Heart right ventricle (tissue), 16 donors: ENCODE data around the gene COQ4. TPM values are rescaled to one million over a fixed set of nuclear protein-coding genes. Genes with fewer than 3 reads are reported as not detected.

Source experiments
- ATAC-seq, 8 donors: fragments of 200-7000 bp; cut with Tn5 transposase; one replicate each; pipeline ENCODE4 v1.9.1; 2020; ENCODE audit warnings: mild to moderate bottlenecking in 8 of 8, moderate library complexity in 8 of 8, moderate number of reproducible peaks in 1 of 8
- DNase-seq, 2 donors: peaks; one replicate each; pipeline ENCODE4 v3.0.0-alpha.2; 2020
- H3K27ac ChIP-seq, 10 donors: fragments of 200-600 bp; sonication (generic) in 2 of 10; one replicate each; pipeline versions ENCODE4 v1.5.0 to v1.8.0; 2020 to 2022; ENCODE audit warnings: mild to moderate bottlenecking in 3 of 10
- H3K27me3 ChIP-seq, 7 donors: fragments of 200-600 bp; one replicate each; pipeline ENCODE4 v1.8.0; 2021 to 2022; ENCODE audit warnings: mild to moderate bottlenecking in 2 of 7
- H3K36me3 ChIP-seq, 9 donors: fragments of 200-600 bp; sonication (generic) in 1 of 9; one replicate each; pipeline versions ENCODE4 v1.5.0 to v1.8.0; 2020 to 2022; ENCODE audit warnings: mild to moderate bottlenecking in 2 of 9
- H3K4me1 ChIP-seq, 9 donors: fragments of 200-600 bp; sonication (generic) in 1 of 9; one replicate each; pipeline versions ENCODE4 v1.5.0 to v1.8.0; 2020 to 2022; ENCODE audit warnings: mild to moderate bottlenecking in 4 of 9
- H3K4me3 ChIP-seq, 10 donors: fragments of 200-600 bp; sonication (generic) in 2 of 10; one replicate each; pipeline versions ENCODE4 v1.5.0 to v1.8.0; 2020 to 2022; ENCODE audit warnings: mild to moderate bottlenecking in 7 of 10, moderate library complexity in 2 of 10
- H3K9me3 ChIP-seq, 11 donors: fragments of 200-600 bp in 10 of 11; sonication (generic) in 2 of 11; one replicate each; pipeline versions ENCODE4 v1.5.0 to v1.8.0; 2013 to 2022; ENCODE audit warnings: mild to moderate bottlenecking in 2 of 11, control low read depth in 1 of 11, moderate library complexity in 1 of 11
- WGBS, 2 donors: extraction: QIAGEN DNeasy Blood & Tissue Kit; methylation state at CpG; one replicate each; pipeline ENCODE4 v1.1.7; 2013; ENCODE audit warnings: inconsistent platforms in 1 of 2; 5-methylcytosine and 5-hydroxymethylcytosine counted together
- intact Hi-C, 10 donors: fragments of 100-400 bp; cut with DNase I; formaldehyde crosslinking; loops; one replicate each; pipeline versions ENCODE4 v1.11.1 to v1.14.2; 2022
- long read RNA-seq, 3 donors: library from polyadenylated mRNA; unstranded; transcript quantifications; one replicate each; pipeline ENCODE4 v2.0.0, GENCODE V29; 2020 to 2021
- polyA plus RNA-seq, 2 donors: library from polyadenylated mRNA; stranded (reverse); fragments of 200-250 nt; gene quantifications; one replicate each; pipeline ENCODE4 v1.2.3, GENCODE V29; 2013
- total RNA-seq, 10 donors: library from RNA; stranded (reverse); fragmentation: NEBNext Ultra II Directional in 3 of 10; extraction: Animal tissue kit (Norgen Biotek cat#: 25700) in 3 of 10; gene quantifications; one replicate each; pipeline versions ENCODE4 v1.2.1 to v1.2.4, GENCODE V29; 2021 to 2023
- TF ChIP-seq, protein P1 (sequence below), 9 donors: fragments of 200-600 bp; sonication (generic) in 2 of 9; IDR thresholded peaks; one replicate each; pipeline versions ENCODE4 v1.5.0 to v1.8.0; 2021 to 2022; ENCODE audit warnings: antibody characterized with exemption in 9 of 9, mild to moderate bottlenecking in 5 of 9, moderate library complexity in 1 of 9
- donor health status: Arrhythmogenic right ventricular cardiomyopathy.
- donor health status: ischemic (EF 13 %, LVEDD 7.1; RV severe dilation, severe dysfunction).
- donor health status: healthy with polysubstance abuse.
- donor health status: DM: no; HTN: yes; CAD: no.
- donor health status: DM: no; HTN: no; CAD: no.
- donor health status: ischemic (EF 25% LVEDD 6.9; RV normal size, moderate dysfunction).
- donor health status: ischemic (EF 25% LVEDD 5.7; RV mildly dilated, moderate dysfunction).
- donor health status: healthy.
- donor health status: DM: yes; HTN: yes; CAD: no.
- donor health status: Ischemic cardiomyopathy.
- donor health status: ischemic (EF 35%, LVEDD 5.7; RV mildly dilated, moderate dysfunction).
- donor health status: nonischemic (EF 11% LVEDD 7.7; RV severe dilation, severe dysfunction).
- donor health status: DM: yes; HTN: yes; CAD: no.
- donor health status: PGD.
- donor health status: ischemic (EF 29% LVEDD 5.4; RV normal size, mild dysfunction).
- donor health status: nonischemic (EF 23%, LVEDD 6.1; RV moderate dilation, normal function).

COQ4 gene
- total RNA-seq = 10 to 100 TPM; 26.5 to 35.8 (median 30.0) TPM
- polyA plus RNA-seq = 10 to 100 TPM; 36.3 to 42.8 TPM
- long read RNA-seq, donor 1, transcript COQ4-201 (7 exons, 1,548 nt) = major isoform, 13 of 30 reads
- long read RNA-seq, donor 1, partial matches to known transcripts = 11 of 30 reads
- long read RNA-seq, donor 1, other reads (novel, unspliced or antisense) = 2 of 30 reads
- long read RNA-seq, donor 2, transcript COQ4-201 (7 exons, 1,548 nt) = major isoform, 22 of 41 reads
- long read RNA-seq, donor 2, partial matches to known transcripts = 10 of 41 reads
- long read RNA-seq, donor 2, other reads (novel, unspliced or antisense) = 3 of 41 reads
- long read RNA-seq, donor 3, transcript COQ4-201 (7 exons, 1,548 nt) = major isoform, 20 of 25 reads
- long read RNA-seq, donor 3, partial matches to known transcripts = 1 of 25 reads
- long read RNA-seq, donor 3, other reads (novel, unspliced or antisense) = 4 of 25 reads

DNA sequence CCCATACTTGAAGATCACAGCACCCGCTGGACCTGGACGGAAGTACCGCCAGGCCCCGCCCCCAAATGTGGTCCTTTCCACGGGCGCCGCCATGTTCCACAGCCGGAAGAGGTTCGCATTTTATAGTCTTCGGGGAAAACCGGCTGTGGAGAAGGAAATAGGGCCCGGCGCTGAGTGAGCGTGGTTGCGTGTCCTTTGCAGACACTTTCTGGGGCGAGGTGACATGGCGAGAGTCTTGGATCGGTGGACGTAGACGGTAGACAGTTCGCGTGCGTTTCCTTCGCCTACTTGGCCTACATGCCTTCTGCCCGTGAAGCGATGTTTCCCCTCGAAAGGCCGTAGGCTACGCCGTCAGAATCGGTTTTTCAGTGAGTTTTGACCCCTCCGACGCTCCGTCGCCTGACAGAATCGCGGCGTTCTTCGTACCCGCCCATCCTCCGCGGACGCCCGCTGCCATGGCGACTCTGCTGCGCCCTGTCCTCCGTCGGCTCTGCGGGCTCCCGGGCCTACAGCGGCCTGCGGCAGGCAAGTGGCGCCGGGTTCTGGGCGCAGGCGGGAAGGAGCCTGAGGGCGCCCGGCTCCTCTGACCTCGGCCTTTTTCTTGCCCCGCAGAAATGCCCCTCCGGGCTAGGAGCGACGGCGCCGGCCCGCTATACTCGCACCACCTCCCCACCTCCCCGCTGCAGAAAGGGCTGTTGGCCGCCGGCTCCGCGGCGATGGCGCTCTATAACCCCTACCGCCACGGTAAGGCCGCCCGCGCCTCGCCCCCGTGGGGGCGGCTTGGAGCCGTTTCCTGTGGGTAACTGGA is at the start of gene COQ4, which contains the start of gene TRUB2:
Gene COQ4, plus strand, starts transcription at position 436 of the 808 bp plus-strand sequence. Its CDS starts 20 bp downstream, at position 456.
Gene TRUB2, minus strand, starts transcription at position 44 of the 808 bp plus-strand sequence. Its CDS starts 39 bp downstream, at position 5.
- ATAC-seq = peak; percentile 96 to 99 (median 98)
- Histone ChIP-seq H3K4me3 (peak within 1 kb of the TSS; percentile 73 to 100 (median 92)), H3K4me1 (peaks cover 8 to 44% (median 35%) of the 10 kb centered on the region in 9 donors), H3K9me3 (no peaks in the 10 kb centered on the region), H3K27me3 (no peaks in the 10 kb centered on the region), H3K27ac (peak within 1 kb of the TSS; percentile 82 to 96 (median 93)), H3K36me3 (peaks cover 0 to 66% (median 0%) of the 10 kb centered on the region in 9 donors)
- WGBS, 2 donors = 0% methylated on average over 83 of the region's 83 CpGs
- TF ChIP-seq, protein P1, sequence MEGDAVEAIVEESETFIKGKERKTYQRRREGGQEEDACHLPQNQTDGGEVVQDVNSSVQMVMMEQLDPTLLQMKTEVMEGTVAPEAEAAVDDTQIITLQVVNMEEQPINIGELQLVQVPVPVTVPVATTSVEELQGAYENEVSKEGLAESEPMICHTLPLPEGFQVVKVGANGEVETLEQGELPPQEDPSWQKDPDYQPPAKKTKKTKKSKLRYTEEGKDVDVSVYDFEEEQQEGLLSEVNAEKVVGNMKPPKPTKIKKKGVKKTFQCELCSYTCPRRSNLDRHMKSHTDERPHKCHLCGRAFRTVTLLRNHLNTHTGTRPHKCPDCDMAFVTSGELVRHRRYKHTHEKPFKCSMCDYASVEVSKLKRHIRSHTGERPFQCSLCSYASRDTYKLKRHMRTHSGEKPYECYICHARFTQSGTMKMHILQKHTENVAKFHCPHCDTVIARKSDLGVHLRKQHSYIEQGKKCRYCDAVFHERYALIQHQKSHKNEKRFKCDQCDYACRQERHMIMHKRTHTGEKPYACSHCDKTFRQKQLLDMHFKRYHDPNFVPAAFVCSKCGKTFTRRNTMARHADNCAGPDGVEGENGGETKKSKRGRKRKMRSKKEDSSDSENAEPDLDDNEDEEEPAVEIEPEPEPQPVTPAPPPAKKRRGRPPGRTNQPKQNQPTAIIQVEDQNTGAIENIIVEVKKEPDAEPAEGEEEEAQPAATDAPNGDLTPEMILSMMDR (IDR thresholded peaks at IDR 0.05) = no peak
- peak; percentile 91 to 94 for DNase-seq
- intact Hi-C loops = loop anchor here in 4 of 10 donors (1.0 to 10.0 kb wide), 3 partner anchors 45 to 128 kb away; partner anchors contain the start of genes GOLGA2 (in 3 of the 4), SWI5 (in 3 of the 4), CIZ1 (in 1 of the 4) and URM1 (in 1 of the 4)

DNA sequence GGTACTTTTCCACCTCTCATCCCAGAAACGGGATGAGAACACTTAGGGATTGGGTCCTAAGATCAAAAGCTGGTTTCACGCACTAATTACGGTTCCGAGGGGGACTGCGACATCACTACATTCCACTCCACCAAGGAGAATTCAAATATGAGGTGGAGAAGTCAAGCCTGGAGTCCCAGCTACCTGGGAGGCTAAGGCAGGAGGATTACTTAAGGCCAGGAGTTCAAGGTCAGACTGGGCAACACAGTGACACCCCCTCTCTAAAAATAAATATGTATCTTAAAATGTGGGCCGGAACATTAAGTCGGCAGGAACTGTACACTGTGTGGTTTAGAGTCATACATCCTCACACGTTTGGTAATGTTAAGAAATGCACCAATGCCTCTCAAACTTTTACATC is 48.4 kb upstream of the COQ4 start:
- DNase-seq = no peak
- Histone ChIP-seq H3K4me3 (peak overlapping the region in 7 of 10 donors; percentile 79 to 96 (median 91)), H3K27ac (peak overlapping the region in 6 of 10 donors; percentile 89 to 94 (median 94)), H3K36me3 (peaks cover 0 to 45% (median 16%) of the 10 kb centered on the region in 9 donors), H3K4me1 (peaks cover 3 to 45% (median 29%) of the 10 kb centered on the region in 9 donors), H3K27me3 (no peaks in the 10 kb centered on the region), H3K9me3 (no peaks in the 10 kb centered on the region)
- ATAC-seq = no peak
- 71 to 73% methylated on average over 8 of the region's 8 CpGs for WGBS, 2 donors
- intact Hi-C loops = loop anchor here in 1 of 10 donors (5.0 kb wide), 1 partner anchor 52 kb away; no protein-coding TSS in a partner anchor
- TF ChIP-seq, protein P1 (IDR thresholded peaks at IDR 0.05) = no peak

DNA sequence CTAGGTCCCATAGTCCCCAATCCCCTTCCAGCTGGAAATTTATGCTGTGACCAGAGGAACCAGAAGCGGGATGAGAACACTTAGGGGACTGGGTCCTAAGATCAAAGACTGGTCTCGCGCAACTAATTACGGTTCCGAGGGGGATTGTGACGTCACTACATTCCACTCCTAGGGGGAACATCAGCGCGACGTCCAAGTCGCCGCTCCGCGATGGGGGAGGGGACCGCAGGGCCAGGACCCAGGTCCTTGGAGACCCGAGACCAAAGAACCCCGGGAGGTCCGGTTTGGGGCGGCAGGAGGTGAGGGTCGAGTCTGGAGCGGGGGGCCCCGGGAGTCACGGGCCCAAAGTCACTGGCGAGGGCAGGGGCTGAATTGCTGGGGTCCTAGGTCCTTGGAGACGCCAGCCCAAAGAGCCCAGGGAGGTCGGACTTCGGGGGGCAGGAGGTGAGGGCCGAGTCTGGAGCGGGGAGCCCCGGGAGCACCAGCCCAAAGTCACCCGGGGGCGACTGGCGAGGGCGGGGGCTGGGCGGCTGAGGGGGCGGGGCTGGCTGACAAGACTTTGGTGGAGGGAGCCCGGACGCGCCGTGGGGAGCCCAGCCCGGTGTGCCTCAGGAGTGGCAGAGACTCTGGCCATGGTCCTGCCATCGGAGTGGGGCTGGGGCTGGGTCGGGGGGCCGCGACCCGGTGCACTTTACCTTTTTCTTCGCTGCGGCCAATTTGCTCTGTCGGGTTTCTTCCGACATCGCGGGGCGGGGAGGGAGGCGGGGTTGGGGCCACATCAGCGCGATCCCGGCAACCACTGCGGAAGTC is 47.2 kb upstream of the COQ4 start, which contains the start of gene GOLGA2:
Gene GOLGA2, minus strand, starts transcription at position 810 of the 810 bp plus-strand sequence. Its CDS starts 31 bp downstream, at position 779.
- 1% methylated on average over 55 to 57 of the region's 57 CpGs for WGBS, 2 donors
- Histone ChIP-seq H3K36me3 (peaks cover 0 to 35% (median 16%) of the 10 kb centered on the region in 9 donors), H3K4me1 (peaks cover 3 to 56% (median 29%) of the 10 kb centered on the region in 9 donors), H3K9me3 (no peaks in the 10 kb centered on the region), H3K27me3 (no peaks in the 10 kb centered on the region), H3K27ac (peak within 1 kb of the TSS; percentile 10 to 96 (median 94)), H3K4me3 (peak within 1 kb of the TSS; percentile 76 to 96 (median 90))
- intact Hi-C loops = loop anchor here in 3 of 10 donors (5.0 kb wide), 1 partner anchor 47 kb away; the partner anchor contains the start of genes COQ4 (in 3 of the 3) and TRUB2 (in 3 of the 3)
- TF ChIP-seq, protein P1 (IDR thresholded peaks at IDR 0.05) = no peak
- DNase-seq (peak in 1 of 2 donors; percentile 50), ATAC-seq (peak; percentile 59 to 80 (median 68))
